ENCODE measurements around the gene DSC2. TPM values are rescaled to one million over a fixed set of nuclear protein-coding genes. Genes with fewer than 3 reads are reported as not detected.

DSC2 gene
- total and polyA plus RNA-seq, 2 donors (not counting 3 experiments of a cell fraction or from before 2014, with no cell fraction given) = under 0.01 TPM; not detected in 1

DNA sequence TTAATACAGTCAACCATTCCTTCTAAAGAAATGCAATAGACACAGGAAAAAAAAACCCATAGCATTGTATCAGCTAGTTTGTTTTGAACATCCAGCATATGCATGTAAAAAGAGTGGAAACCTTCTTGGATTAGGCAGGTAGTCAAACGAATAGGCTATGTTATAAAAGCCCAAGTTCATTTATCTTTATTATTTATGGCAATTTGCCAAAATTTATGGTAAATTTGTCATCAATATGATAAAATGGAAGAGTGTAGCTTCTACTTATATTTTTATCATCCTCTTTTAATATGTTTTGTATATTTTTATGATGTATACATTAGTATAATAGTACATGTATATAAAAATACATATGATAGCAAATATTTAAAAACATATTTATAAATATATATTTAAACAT is 36.5 kb upstream of the DSC2 start:
- H3K4me2 ChIP-seq (ENCODE audit: insufficient read depth, low read length) = no peak overlapping the region
- BruUV-seq (replicated peaks) = no TSS peak
- no peaks in the 10 kb centered on the region for H3K4me1 ChIP-seq (ENCODE audit: control insufficient read depth, extremely low read depth, insufficient read depth, low read length)
- no peak overlapping the region for H3K4me3 ChIP-seq (replicated peaks in 1 of 3; ENCODE audit: insufficient read depth in 1 of 3, low read depth in 1 of 3, low read length in 3 of 3)
- no peak for DNase-seq (ENCODE audit: low read depth, low spot score)
- no peak for FAIRE-seq
- H3K79me2 ChIP-seq (ENCODE audit: control insufficient read depth, insufficient read depth, low read length) = no peaks in the 10 kb centered on the region
- H3K36me3 ChIP-seq (ENCODE audit: control insufficient read depth in 2 of 2, extremely low read depth in 1 of 2, insufficient read depth in 2 of 2, low read length in 2 of 2) = no peaks in the 10 kb centered on the region
- dilution Hi-C loops (cut with MboI; ENCODE audit: extremely low pct_ligation_motif_present, low sequenced_read_pairs) = no loop called here
- POLR2A ChIA-PET = no interaction called here
- H2AFZ ChIP-seq (ENCODE audit: low read depth, low read length) = no peak overlapping the region
- CTCF ChIA-PET = no interaction called here
- no peaks in the 10 kb centered on the region for H3K27me3 ChIP-seq (ENCODE audit: control insufficient read depth in 2 of 2, insufficient read depth in 2 of 2, low read length in 2 of 2)
- H4K20me1 ChIP-seq (replicated peaks; ENCODE audit: control insufficient read depth, extremely low read depth, insufficient read depth, low read length) = no peaks in the 10 kb centered on the region
- no peaks in the 10 kb centered on the region for H3K9me3 ChIP-seq (replicated peaks; ENCODE audit: control insufficient read depth, insufficient read depth, low read length)
- TF ChIP-seq EZH2 (IDR thresholded peaks at IDR 0.05; ENCODE audit: borderline replicate concordance, low read depth, low read length, severe bottlenecking) (no peak), JUN (IDR thresholded peaks at IDR 0.05; ENCODE audit: borderline replicate concordance, insufficient read depth, insufficient read length, low read depth) (no peak), POLR2A (IDR thresholded peaks at IDR 0.05; ENCODE audit: low read depth, low read length) (no peak), GATA2 (IDR thresholded peaks at IDR 0.05; ENCODE audit: insufficient read depth, insufficient read length, low read depth, low read length) (no peak), POLR2AphosphoS5 (IDR thresholded peaks at IDR 0.05; ENCODE audit: insufficient read depth, low read depth, low read length) (no peak), FOS (IDR thresholded peaks at IDR 0.05; ENCODE audit: borderline replicate concordance, insufficient read depth, low read length) (no peak), MYC (IDR thresholded peaks at IDR 0.05; ENCODE audit: low read depth, low read length) (no peak)
- TF ChIP-seq, protein P1, sequence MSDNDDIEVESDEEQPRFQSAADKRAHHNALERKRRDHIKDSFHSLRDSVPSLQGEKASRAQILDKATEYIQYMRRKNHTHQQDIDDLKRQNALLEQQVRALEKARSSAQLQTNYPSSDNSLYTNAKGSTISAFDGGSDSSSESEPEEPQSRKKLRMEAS (IDR thresholded peaks at IDR 0.05; ENCODE audit: insufficient read depth, insufficient read length) = no peak
- TF ChIP-seq, protein P2, sequence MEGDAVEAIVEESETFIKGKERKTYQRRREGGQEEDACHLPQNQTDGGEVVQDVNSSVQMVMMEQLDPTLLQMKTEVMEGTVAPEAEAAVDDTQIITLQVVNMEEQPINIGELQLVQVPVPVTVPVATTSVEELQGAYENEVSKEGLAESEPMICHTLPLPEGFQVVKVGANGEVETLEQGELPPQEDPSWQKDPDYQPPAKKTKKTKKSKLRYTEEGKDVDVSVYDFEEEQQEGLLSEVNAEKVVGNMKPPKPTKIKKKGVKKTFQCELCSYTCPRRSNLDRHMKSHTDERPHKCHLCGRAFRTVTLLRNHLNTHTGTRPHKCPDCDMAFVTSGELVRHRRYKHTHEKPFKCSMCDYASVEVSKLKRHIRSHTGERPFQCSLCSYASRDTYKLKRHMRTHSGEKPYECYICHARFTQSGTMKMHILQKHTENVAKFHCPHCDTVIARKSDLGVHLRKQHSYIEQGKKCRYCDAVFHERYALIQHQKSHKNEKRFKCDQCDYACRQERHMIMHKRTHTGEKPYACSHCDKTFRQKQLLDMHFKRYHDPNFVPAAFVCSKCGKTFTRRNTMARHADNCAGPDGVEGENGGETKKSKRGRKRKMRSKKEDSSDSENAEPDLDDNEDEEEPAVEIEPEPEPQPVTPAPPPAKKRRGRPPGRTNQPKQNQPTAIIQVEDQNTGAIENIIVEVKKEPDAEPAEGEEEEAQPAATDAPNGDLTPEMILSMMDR (IDR thresholded peaks at IDR 0.05; ENCODE audit: extremely low read depth in 1 of 2, insufficient read depth in 1 of 2, low read depth in 1 of 2, low read length in 2 of 2) = no peak
- H3K9me1 ChIP-seq (replicated peaks; ENCODE audit: control insufficient read depth, extremely low read depth, insufficient read depth, low read length) = no peaks in the 10 kb centered on the region
- intact Hi-C loops (cut with micrococcal nuclease) = no loop called here
- H3K9ac ChIP-seq (replicated peaks; ENCODE audit: extremely low read depth, insufficient read depth, low read length) = no peak overlapping the region
- no peak overlapping the region for H3K27ac ChIP-seq (ENCODE audit: insufficient read depth, low read depth, low read length)
